Gastrocnemius medialis (tissue), 4 donors: ENCODE results near the gene INS. TPM values are rescaled to one million over a fixed set of nuclear protein-coding genes. Genes with fewer than 3 reads are reported as not detected.
"Not testable (repeated sequence)": the region's sequence is repeated elsewhere in the genome, so short reads cannot be mapped to it uniquely, and the experiment has no call there.

ENCODE experiments used
- ATAC-seq, 2 donors: fragments of 150-250 bp; one replicate each; pipeline ENCODE4 v1.9.1; 2016
- DNase-seq, 2 donors: peaks; one replicate each; pipeline ENCODE4 v3.0.0-alpha.2; 2019
- H3K27ac ChIP-seq, 4 donors: fragments of 200-600 bp; sonication (generic); 1 replicate in 1 of 4; 2 replicates in 3 of 4; pipeline ENCODE4 v1.5.1; 2016 to 2018; ENCODE audit warnings: mild to moderate bottlenecking in 2 of 4, moderate library complexity in 1 of 4
- H3K27me3 ChIP-seq, 3 donors: fragments of 200-600 bp; sonication (generic) in 2 of 3; 1 replicate in 1 of 3; 2 replicates in 2 of 3; pipeline versions ENCODE4 v1.5.1 to v1.6.0; 2016 to 2019; ENCODE audit warnings: mild to moderate bottlenecking in 1 of 3, moderate library complexity in 1 of 3
- H3K36me3 ChIP-seq, 2 donors: fragments of 200-600 bp; sonication (generic) in 1 of 2; one replicate each; pipeline ENCODE4 v1.5.1; 2017 to 2018
- H3K4me1 ChIP-seq, 2 donors: fragments of 200-600 bp; sonication (generic) in 1 of 2; one replicate each; pipeline ENCODE4 v1.5.1; 2016 to 2017; ENCODE audit warnings: mild to moderate bottlenecking in 2 of 2
- H3K4me3 ChIP-seq, 4 donors: fragments of 200-600 bp; sonication (generic) in 3 of 4; 1 replicate in 1 of 4; 2 replicates in 3 of 4; pipeline ENCODE4 v1.5.1; 2016 to 2019; ENCODE audit warnings: mild to moderate bottlenecking in 2 of 4
- H3K9me3 ChIP-seq, 3 donors: fragments of 200-600 bp; sonication (generic) in 2 of 3; 1 replicate in 1 of 3; 2 replicates in 2 of 3; pipeline ENCODE4 v1.5.1; 2016 to 2019
- POLR2A ChIP-seq, 2 donors: fragments of 450-650 bp; IDR thresholded peaks; one replicate each; pipeline ENCODE4 v1.6.1; 2017; ENCODE audit warnings: antibody characterized with exemption in 2 of 2, mild to moderate bottlenecking in 2 of 2, moderate library complexity in 2 of 2
- in situ Hi-C, 4 donors: fragments of 200-750 bp; cut with MboI; loops; one replicate each; pipeline versions ENCODE4 v1.15.0 to v1.8.0; 2017; ENCODE audit warnings: low sequenced_read_pairs in 4 of 4
- intact Hi-C: fragments of 100-400 bp; cut with DNase I; formaldehyde crosslinking; loops from one replicate; pipeline ENCODE4 v1.15.1; 2023; ENCODE audit warnings: low total_unique reads
- total RNA-seq, 4 donors: library from RNA; depleted of rRNA; stranded (reverse); fragments of >200 nt; gene quantifications; one replicate each; pipeline versions ENCODE4 v1.1.0 to v1.2.3, GENCODE V29; 2016
- TF ChIP-seq, protein P1 (sequence below), 5 experiments: fragments of 450-650 bp in 3 of 5; fragments of 200-600 bp in 2 of 5; sonication (generic) in 2 of 5; IDR thresholded peaks in 4 of 5; conservative IDR thresholded peaks in 1 of 5; 1 replicate in 4 of 5; 2 replicates in 1 of 5; pipeline ENCODE4 v1.5.1; 2016 to 2019; ENCODE audit warnings: antibody characterized with exemption in 5 of 5, mild to moderate bottlenecking in 3 of 5, moderate library complexity in 3 of 5

INS gene
- total RNA-seq, 4 donors from 2014 or later: not detected

DNA sequence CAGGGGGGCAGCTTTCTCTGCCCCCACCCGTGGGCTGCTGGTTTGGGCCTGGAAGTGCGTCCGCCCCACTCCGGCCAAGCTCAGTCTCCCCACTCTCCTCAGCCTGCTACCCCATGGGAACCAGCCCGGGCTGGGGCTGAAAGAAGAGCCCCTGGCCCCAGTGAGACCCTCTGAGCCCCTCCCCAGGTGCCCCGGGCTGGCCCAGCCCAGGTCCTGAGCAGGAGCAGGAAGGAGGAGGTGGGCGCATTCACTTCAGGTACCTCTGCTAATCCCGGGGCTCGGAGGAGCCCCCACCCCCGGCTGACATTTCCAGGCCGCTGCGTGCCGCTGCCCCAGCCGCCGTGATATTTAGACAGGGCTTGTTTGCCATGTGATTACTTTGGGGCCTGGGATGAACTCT lies 19.3 kb upstream of the INS start:
- Histone ChIP-seq H3K4me3 (no peak overlapping the region), H3K9me3 (no peaks in the 10 kb centered on the region), H3K36me3 (no peaks in the 10 kb centered on the region), H3K4me1 (no peaks in the 10 kb centered on the region), H3K27ac (no peak overlapping the region), H3K27me3 (peaks cover 4 to 22% (median 5%) of the 10 kb centered on the region in 3 donors)
- in situ Hi-C loops (loop anchor here in 3 of 4 donors (25.0 kb wide), 2 partner anchors 232 to 257 kb away; partner anchors contain the start of genes TSSC4 (in 2 of the 3), KCNQ1 (in 1 of the 3) and TRPM5 (in 1 of the 3)), intact Hi-C loops (no loop called here)
- no peak for DNase-seq
- no peak for ATAC-seq
- TF ChIP-seq, protein P1, sequence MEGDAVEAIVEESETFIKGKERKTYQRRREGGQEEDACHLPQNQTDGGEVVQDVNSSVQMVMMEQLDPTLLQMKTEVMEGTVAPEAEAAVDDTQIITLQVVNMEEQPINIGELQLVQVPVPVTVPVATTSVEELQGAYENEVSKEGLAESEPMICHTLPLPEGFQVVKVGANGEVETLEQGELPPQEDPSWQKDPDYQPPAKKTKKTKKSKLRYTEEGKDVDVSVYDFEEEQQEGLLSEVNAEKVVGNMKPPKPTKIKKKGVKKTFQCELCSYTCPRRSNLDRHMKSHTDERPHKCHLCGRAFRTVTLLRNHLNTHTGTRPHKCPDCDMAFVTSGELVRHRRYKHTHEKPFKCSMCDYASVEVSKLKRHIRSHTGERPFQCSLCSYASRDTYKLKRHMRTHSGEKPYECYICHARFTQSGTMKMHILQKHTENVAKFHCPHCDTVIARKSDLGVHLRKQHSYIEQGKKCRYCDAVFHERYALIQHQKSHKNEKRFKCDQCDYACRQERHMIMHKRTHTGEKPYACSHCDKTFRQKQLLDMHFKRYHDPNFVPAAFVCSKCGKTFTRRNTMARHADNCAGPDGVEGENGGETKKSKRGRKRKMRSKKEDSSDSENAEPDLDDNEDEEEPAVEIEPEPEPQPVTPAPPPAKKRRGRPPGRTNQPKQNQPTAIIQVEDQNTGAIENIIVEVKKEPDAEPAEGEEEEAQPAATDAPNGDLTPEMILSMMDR (IDR thresholded peaks at IDR 0.05 in 4 of 5, conservative IDR thresholded peaks at IDR 0.05 in 1 of 5): no peak
- TF ChIP-seq POLR2A (IDR thresholded peaks at IDR 0.05): no peak

DNA sequence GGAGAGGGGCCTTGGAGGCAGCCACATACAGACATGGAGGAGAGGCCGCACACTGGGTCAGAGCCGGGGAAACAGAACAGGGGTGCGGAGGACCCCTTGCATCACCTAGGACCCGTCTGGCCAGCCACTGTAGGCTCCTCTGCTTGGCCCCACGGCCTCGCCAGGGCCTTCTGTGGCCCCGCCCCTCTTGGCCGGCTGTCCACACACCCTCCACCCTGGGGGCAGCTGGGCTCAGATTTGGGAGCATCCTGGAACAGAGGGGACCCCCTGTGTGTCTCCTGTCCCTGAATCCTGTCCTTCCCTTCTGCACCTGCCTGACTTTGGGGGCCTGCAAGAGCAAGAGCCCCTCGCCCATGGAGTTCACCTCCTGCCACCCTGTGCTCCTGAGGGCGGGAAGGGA lies 18.5 kb upstream of the INS start:
- Histone ChIP-seq H3K36me3 (no peaks in the 10 kb centered on the region), H3K4me3 (no peak overlapping the region), H3K27ac (no peak overlapping the region), H3K27me3 (peaks cover 4 to 16% (median 4%) of the 10 kb centered on the region in 3 donors), H3K4me1 (no peaks in the 10 kb centered on the region), H3K9me3 (no peaks in the 10 kb centered on the region)
- no peak for TF ChIP-seq POLR2A (IDR thresholded peaks at IDR 0.05)
- TF ChIP-seq, protein P1 (IDR thresholded peaks at IDR 0.05 in 4 of 5, conservative IDR thresholded peaks at IDR 0.05 in 1 of 5): no peak
- DNase-seq (no peak), ATAC-seq (no peak)
- in situ Hi-C loops: loop anchor here in 3 of 4 donors (25.0 kb wide), 2 partner anchors 233 to 258 kb away; partner anchors contain the start of genes TSSC4 (in 2 of the 3), KCNQ1 (in 1 of the 3) and TRPM5 (in 1 of the 3)
- intact Hi-C loops: loop anchor here (5.0 kb wide), 1 partner anchor 912 kb away; no protein-coding TSS in a partner anchor

DNA sequence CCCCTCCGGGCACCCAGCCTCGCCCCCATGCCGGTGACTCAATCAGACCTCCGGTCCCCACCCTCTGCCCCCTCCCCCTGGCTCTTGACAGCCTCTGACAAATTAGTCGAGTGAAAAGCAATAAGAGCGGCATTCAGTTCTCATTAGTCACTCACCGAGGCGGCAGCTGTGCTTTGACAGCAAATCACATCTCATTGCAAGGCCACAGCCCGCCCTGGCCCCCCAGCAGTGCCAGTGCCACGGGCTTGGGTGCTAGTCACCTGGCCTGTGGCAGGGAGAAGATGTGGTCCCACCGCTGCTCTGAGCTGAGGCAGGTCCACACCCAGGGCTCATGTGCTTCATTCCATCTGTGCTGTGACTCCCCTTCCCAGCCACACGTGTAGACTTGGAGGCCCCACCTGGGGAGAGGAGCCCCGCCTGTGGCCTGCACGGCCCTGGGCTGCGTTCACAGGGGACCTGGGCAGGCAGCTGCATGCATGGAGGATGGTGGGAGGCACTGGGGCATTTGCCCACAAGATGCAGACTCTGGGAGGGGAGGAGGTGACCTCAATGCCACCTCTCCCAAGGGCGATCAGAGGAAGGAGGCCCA lies 18.0 kb upstream of the INS start:
- ATAC-seq: no peak
- Histone ChIP-seq H3K4me3 (no peak overlapping the region), H3K27me3 (peaks cover 2 to 16% (median 4%) of the 10 kb centered on the region in 3 donors), H3K9me3 (no peaks in the 10 kb centered on the region), H3K27ac (no peak overlapping the region), H3K4me1 (no peaks in the 10 kb centered on the region), H3K36me3 (no peaks in the 10 kb centered on the region)
- in situ Hi-C loops (loop anchor here in 3 of 4 donors (25.0 kb wide), 2 partner anchors 233 to 258 kb away; partner anchors contain the start of genes TSSC4 (in 2 of the 3), KCNQ1 (in 1 of the 3) and TRPM5 (in 1 of the 3)), intact Hi-C loops (loop anchor here (5.0 kb wide), 1 partner anchor 912 kb away; no protein-coding TSS in a partner anchor)
- TF ChIP-seq, protein P1 (IDR thresholded peaks at IDR 0.05 in 4 of 5, conservative IDR thresholded peaks at IDR 0.05 in 1 of 5): no peak
- no peak for TF ChIP-seq POLR2A (IDR thresholded peaks at IDR 0.05)
- DNase-seq: no peak

DNA sequence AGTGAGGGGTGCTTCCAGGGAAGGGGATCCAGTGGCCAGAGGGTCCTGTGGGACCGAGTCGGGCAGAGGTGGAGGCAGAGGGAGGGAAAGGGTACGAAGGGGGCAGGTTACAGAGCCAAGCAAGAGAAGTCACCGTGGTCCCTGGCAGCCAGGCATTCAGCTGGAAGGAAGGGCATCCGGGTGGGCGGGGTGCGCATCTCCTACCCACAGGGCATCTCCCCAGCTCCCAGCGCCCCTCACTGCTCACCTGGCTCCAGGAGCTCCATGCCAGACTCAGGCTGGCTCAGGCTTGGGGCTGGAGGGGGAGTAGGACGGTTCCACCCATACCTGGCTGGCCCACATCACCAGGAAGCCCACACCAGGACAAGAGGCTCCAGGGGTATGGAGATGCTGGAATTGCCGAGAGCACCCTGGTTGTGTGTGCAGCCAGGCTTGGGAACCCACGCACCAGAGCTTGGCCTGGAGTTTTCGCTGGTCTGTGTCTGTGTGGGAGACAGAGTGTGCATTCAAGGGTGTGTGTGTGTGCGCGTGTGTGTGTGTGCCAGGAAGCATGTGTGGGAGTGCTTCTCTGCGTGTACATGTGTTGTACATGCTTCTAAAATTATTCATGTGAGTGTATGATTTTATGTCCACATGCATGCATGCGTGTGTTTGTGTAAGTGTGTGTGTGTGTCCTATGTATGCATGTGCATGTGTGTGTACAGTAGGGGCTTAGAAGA lies 17.2 kb upstream of the INS start:
- peaks cover 0 to 16% (median 5%) of the 10 kb centered on the region in 3 donors for H3K27me3 ChIP-seq
- in situ Hi-C loops (loop anchor here in 3 of 4 donors (25.0 kb wide), 2 partner anchors 234 to 259 kb away; partner anchors contain the start of genes TSSC4 (in 2 of the 3), KCNQ1 (in 1 of the 3) and TRPM5 (in 1 of the 3)), intact Hi-C loops (loop anchor here (5.0 kb wide), 1 partner anchor 911 kb away; no protein-coding TSS in a partner anchor)
- H3K36me3 ChIP-seq, ATAC-seq, H3K27ac ChIP-seq, H3K9me3 ChIP-seq, DNase-seq, H3K4me1 ChIP-seq, H3K4me3 ChIP-seq: not testable (repeated sequence)
